T-cell (primary cell): Measurements from ENCODE around the gene CD207. TPM values are rescaled to one million over a fixed set of nuclear protein-coding genes. Genes with fewer than 3 reads are reported as not detected.

Experiments
- ATAC-seq, 4 experiments: fragments of 200-7000 bp in 3 of 4; fragments of 150-1000 bp in 1 of 4; cut with Tn5 transposase; replicated peaks in 1 of 4; 1 replicate in 3 of 4; 2 replicates in 1 of 4; pipeline ENCODE4 v1.10.0; 2021; ENCODE audit warnings: moderate library complexity in 3 of 4, mild to moderate bottlenecking in 2 of 4, moderate number of reproducible peaks in 1 of 4
- CTCF ChIA-PET, 2 donors: fragments of 300-600 bp; sonication (Branson Sonifier 250); formaldehyde crosslinking; loops; one replicate each; lab custom pipeline; 2022; ENCODE audit warnings: antibody characterized with exemption in 2 of 2; lab: Charles Lee
- POLR2A ChIA-PET, 2 donors: fragments of 300-600 bp; sonication (Branson Sonifier 250); formaldehyde crosslinking; loops; one replicate each; lab custom pipeline; 2022; ENCODE audit warnings: antibody characterized with exemption in 2 of 2; lab: Charles Lee
- DNase-seq, 35 experiments: peaks; one replicate each; pipeline versions ENCODE4 v3.0.0 to v3.0.0-alpha.2; 2013 to 2023
- H3K27ac ChIP-seq: one replicate; pipeline ENCODE4 v1.5.1; 2013; ENCODE audit warnings: low read length
- H3K27me3 ChIP-seq, 2 experiments: replicated peaks in 1 of 2; 1 replicate in 1 of 2; 2 replicates in 1 of 2; pipeline versions ENCODE4 v1.6.1 to v1.7.0; 2013; ENCODE audit warnings: low read length in 1 of 2, mixed read lengths in 1 of 2; ENCODE audit not compliant: control insufficient read depth in 2 of 2, insufficient read depth in 2 of 2; ENCODE audit errors: extremely low read depth in 1 of 2
- H3K36me3 ChIP-seq, 2 donors: 1 replicate in 1 of 2; 2 replicates in 1 of 2; pipeline versions ENCODE4 v1.6.1 to v1.7.0; 2013; ENCODE audit warnings: low read length in 1 of 2; ENCODE audit not compliant: control insufficient read depth in 2 of 2, insufficient read depth in 1 of 2; ENCODE audit errors: extremely low read depth in 1 of 2
- H3K4me1 ChIP-seq, 2 experiments: 1 replicate in 1 of 2; 2 replicates in 1 of 2; pipeline versions ENCODE4 v1.6.1 to v1.7.0; 2013; ENCODE audit warnings: low read length in 2 of 2, mixed read lengths in 1 of 2; ENCODE audit not compliant: insufficient read depth in 2 of 2, control insufficient read depth in 1 of 2; ENCODE audit errors: extremely low read depth in 1 of 2
- H3K4me3 ChIP-seq, 2 donors: 1 replicate in 1 of 2; 2 replicates in 1 of 2; pipeline versions ENCODE4 v1.5.1 to v1.7.0; 2013; ENCODE audit warnings: mild to moderate bottlenecking in 2 of 2, low read length in 1 of 2, moderate library complexity in 1 of 2; ENCODE audit not compliant: control insufficient read depth in 1 of 2; ENCODE audit errors: extremely low read depth in 1 of 2
- H3K9me3 ChIP-seq: 2 replicates; pipeline ENCODE4 v1.7.0; 2013
- H3K27ac Mint-ChIP-seq, 2 donors: one replicate each; pipeline ENCODE4 v1.8.0; 2020 to 2021; ENCODE audit warnings: mild to moderate bottlenecking in 2 of 2, mixed read lengths in 2 of 2
- H3K27me3 Mint-ChIP-seq, 2 donors: one replicate each; pipeline ENCODE4 v1.8.0; 2021 to 2022; ENCODE audit warnings: mixed read lengths in 2 of 2
- H3K36me3 Mint-ChIP-seq: one replicate; pipeline ENCODE4 v1.8.0; 2021; ENCODE audit warnings: mixed read lengths
- H3K4me1 Mint-ChIP-seq, 3 donors: one replicate each; pipeline ENCODE4 v1.8.0; 2020 to 2022; ENCODE audit warnings: mixed read lengths in 3 of 3, mild to moderate bottlenecking in 1 of 3
- H3K4me3 Mint-ChIP-seq, 3 donors: one replicate each; pipeline ENCODE4 v1.8.0; 2020 to 2022; ENCODE audit warnings: mild to moderate bottlenecking in 3 of 3, mixed read lengths in 3 of 3, moderate library complexity in 3 of 3
- H3K9me3 Mint-ChIP-seq, 3 donors: one replicate each; pipeline ENCODE4 v1.8.0; 2020 to 2022; ENCODE audit warnings: mixed read lengths in 3 of 3
- WGBS: methylation state at CpG from one replicate; pipeline ENCODE4 v1.1.5; 2013; ENCODE audit warnings: missing lambda C conversion rate; ENCODE audit not compliant: insufficient coverage; 5-methylcytosine and 5-hydroxymethylcytosine counted together
- total RNA-seq, 35 experiments: library from RNA in 6 of 35; stranded (reverse) in 6 of 35; fragments of 120-200 nt in 1 of 35; gene quantifications; one replicate each; pipeline versions ENCODE4 v1.2.1 to v1.2.4 and lab custom pipeline; 2013 to 2026

Gene CD207
- total RNA-seq, 5 donors from 2014 or later (not counting 1 experiment from before 2014, with no cell fraction given) = not detected

DNA sequence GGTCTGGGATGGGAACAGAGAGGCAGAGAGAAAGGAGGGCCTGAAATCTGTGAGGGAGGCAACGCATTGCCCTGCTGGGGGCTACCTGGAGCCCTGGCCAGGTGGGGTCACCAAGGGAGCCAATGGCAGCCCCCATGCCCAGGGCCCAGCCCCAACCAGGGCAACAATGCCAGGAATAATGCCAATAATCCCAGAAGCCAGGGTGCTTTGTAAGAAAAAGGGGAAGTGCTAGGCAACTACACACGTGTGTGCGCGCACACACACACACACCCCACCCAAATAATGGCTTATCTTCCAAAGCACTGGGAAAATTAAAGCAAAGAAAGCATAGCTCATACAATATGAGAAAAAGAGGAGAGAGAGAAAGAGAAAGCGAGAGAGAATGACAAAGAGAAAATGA, 8.2 kb downstream of the CD207 start:
- H3K9me3 Mint-ChIP-seq = no peaks in the 10 kb centered on the region
- H3K36me3 Mint-ChIP-seq = no peaks in the 10 kb centered on the region
- no peak overlapping the region for H3K27ac Mint-ChIP-seq
- Histone ChIP-seq H3K4me3 (no peak overlapping the region), H3K27me3 (no peaks in the 10 kb centered on the region), H3K27ac (no peak overlapping the region), H3K9me3 (no peaks in the 10 kb centered on the region), H3K4me1 (peaks cover 2 to 11% of the 10 kb centered on the region in 2 experiments), H3K36me3 (no peaks in the 10 kb centered on the region)
- DNase-seq (no peak), ATAC-seq (no peak)
- CTCF ChIA-PET = interaction anchor here in 1 of 2 donors (0.6 kb wide), 1 partner anchor 1262 kb away, joined by 3 read pairs; no protein-coding TSS in a partner anchor
- H3K4me3 Mint-ChIP-seq = no peak overlapping the region
- 100% methylated on average over 1 of the region's 5 CpGs for WGBS
- peaks cover 4 to 7% of the 10 kb centered on the region in 2 donors for H3K27me3 Mint-ChIP-seq
- peaks cover 0 to 8% (median 0%) of the 10 kb centered on the region in 3 donors for H3K4me1 Mint-ChIP-seq
- POLR2A ChIA-PET = no interaction called here

DNA sequence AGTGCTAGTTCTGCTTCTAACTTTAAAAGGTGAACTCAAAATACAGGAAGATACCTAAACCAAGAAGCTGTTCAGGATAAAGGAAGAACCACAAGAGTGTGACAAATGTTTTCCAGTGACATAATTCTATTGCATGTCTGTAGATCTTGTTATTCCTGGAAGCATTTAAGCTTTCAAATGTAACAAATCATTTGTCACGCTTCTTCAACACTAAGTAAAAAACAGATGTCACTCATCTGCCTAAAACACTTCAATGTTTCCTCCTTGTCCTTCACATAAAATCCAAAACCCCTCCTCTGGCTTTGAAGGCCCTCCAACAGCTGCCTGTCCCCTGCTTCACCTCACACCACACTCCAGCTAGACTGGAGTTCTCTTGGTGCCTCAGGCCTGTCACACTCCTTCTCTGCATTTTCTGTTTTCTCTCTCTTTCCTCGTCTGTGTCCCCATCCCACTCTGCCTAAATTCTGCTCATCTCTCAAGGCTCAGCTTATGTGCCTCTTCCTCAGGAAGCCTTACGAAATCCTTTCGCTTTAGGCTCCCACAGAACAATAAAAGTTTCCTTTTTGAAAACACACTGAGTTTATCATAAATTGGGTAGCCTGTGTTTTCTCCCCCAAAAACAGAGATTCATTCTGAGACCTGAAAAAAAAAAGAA, 8.8 kb downstream of the CD207 start:
- Histone ChIP-seq H3K36me3 (no peaks in the 10 kb centered on the region), H3K27me3 (no peaks in the 10 kb centered on the region), H3K27ac (no peak overlapping the region), H3K4me1 (peaks cover 2 to 14% of the 10 kb centered on the region in 2 experiments), H3K9me3 (no peaks in the 10 kb centered on the region), H3K4me3 (no peak overlapping the region)
- Mint-ChIP-seq H3K4me1 (peaks cover 0 to 9% (median 0%) of the 10 kb centered on the region in 3 donors), H3K9me3 (no peaks in the 10 kb centered on the region), H3K27ac (no peak overlapping the region), H3K27me3 (peaks cover 4 to 7% of the 10 kb centered on the region in 2 donors), H3K36me3 (no peaks in the 10 kb centered on the region), H3K4me3 (no peak overlapping the region)
- no peak for DNase-seq
- POLR2A ChIA-PET = no interaction called here
- 33% methylated on average over 1 of the region's 4 CpGs for WGBS
- no peak for ATAC-seq
- CTCF ChIA-PET = no interaction called here

DNA sequence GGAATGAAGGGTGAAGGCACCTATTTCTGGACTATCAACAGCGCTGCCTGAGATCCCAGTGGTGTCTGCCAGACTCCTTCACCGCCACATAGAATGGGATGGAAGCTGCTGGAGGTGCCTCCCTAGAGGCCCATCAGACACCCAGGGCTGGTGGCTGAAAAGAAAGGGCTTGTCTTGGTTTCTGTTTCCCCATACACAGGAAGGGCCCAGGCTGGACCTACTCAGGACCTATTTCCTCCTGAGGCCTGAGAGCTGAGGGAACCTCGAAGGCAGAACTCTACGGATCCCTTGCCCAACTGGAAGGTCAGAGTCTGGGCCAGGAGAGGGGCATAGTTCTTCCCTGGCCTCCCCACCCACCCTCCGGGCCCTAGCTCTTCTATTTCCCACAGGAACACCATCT, 12.4 kb downstream of the CD207 start:
- H3K9me3 Mint-ChIP-seq = no peaks in the 10 kb centered on the region
- H3K27ac Mint-ChIP-seq = no peak overlapping the region
- ChIA-PET CTCF (no interaction called here), POLR2A (no interaction called here)
- peaks cover 4 to 8% of the 10 kb centered on the region in 2 donors for H3K27me3 Mint-ChIP-seq
- no peak overlapping the region for H3K4me3 ChIP-seq
- no peak for ATAC-seq
- H3K36me3 ChIP-seq = no peaks in the 10 kb centered on the region
- 74% methylated on average over 3 of the region's 5 CpGs for WGBS
- H3K4me1 ChIP-seq = peaks cover 2 to 14% of the 10 kb centered on the region in 2 experiments
- peaks cover 0 to 14% of the 10 kb centered on the region in 2 experiments for H3K27me3 ChIP-seq
- H3K4me3 Mint-ChIP-seq = no peak overlapping the region
- DNase-seq = no peak
- no peaks in the 10 kb centered on the region for H3K9me3 ChIP-seq
- H3K36me3 Mint-ChIP-seq = no peaks in the 10 kb centered on the region
- H3K27ac ChIP-seq = no peak overlapping the region
- peaks cover 0 to 9% (median 0%) of the 10 kb centered on the region in 3 donors for H3K4me1 Mint-ChIP-seq

DNA sequence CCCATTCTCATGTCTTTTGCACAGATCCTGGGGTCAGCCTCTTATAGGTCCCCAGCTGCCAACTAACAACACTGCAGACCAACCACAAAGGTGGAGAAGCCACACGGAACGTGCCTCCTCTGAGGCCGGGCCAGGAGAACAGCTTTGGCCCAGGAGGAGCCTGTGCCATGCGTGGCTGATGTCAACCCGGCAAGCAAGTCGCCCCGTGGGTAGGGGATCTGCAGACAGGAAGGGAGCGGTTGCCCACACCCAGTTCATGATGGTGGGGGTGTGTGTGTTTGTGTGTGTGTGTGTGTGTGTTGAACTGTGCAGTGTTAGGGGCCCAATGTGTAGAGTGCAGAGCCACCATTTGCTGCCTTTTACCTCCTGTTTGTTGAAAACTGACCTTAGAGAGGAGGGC, 12.8 kb downstream of the CD207 start:
- CTCF ChIA-PET = no interaction called here
- WGBS = 43% methylated on average over 8 of the region's 8 CpGs
- POLR2A ChIA-PET = no interaction called here

DNA sequence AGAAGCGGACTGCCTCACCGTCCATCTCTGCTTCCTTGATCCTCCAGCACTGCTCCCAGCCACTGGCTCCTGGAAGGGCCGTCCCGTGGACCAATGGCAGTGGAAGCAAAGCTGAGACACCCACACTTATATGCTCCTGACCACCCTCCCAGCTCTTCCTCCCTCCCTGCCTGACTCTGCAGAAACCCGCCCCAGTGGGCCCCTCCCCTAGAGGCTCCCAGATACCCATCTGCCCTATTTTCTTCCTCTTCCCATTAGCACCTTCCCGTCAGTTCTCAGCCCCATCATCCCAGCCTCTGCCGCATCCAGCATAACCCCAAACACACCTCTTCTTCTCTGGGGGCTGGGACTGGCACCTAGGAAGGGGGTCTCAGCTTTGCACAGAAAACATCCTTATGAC, 15.1 kb downstream of the CD207 start, which contains the start of gene CLEC4F:
CLEC4F (minus strand) TSS at position 101 of the 400 bp plus-strand sequence; CDS start at position 25, 76 bp downstream.
- no peak for ATAC-seq
- Histone ChIP-seq H3K4me1 (peaks cover 2 to 14% of the 10 kb centered on the region in 2 experiments), H3K36me3 (no peaks in the 10 kb centered on the region), H3K27ac (no peak within 1 kb of the TSS), H3K9me3 (no peaks in the 10 kb centered on the region), H3K4me3 (no peak within 1 kb of the TSS), H3K27me3 (peaks cover 0 to 17% of the 10 kb centered on the region in 2 experiments)
- Mint-ChIP-seq H3K4me3 (no peak within 1 kb of the TSS), H3K27me3 (peaks cover 8 to 14% of the 10 kb centered on the region in 2 donors), H3K4me1 (peaks cover 0 to 9% (median 0%) of the 10 kb centered on the region in 3 donors), H3K9me3 (no peaks in the 10 kb centered on the region), H3K27ac (no peak within 1 kb of the TSS), H3K36me3 (no peaks in the 10 kb centered on the region)
- ChIA-PET CTCF (no interaction called here), POLR2A (no interaction called here)
- DNase-seq = no peak
- 88% methylated on average over 7 of the region's 7 CpGs for WGBS

More for the DNA sequence above, 12.8 kb downstream of the CD207 start:
- ATAC-seq = no peak
- no peak overlapping the region for H3K27ac ChIP-seq
- no peaks in the 10 kb centered on the region for H3K36me3 Mint-ChIP-seq
- peaks cover 0 to 9% (median 0%) of the 10 kb centered on the region in 3 donors for H3K4me1 Mint-ChIP-seq
- no peaks in the 10 kb centered on the region for H3K9me3 ChIP-seq
- peaks cover 2 to 14% of the 10 kb centered on the region in 2 experiments for H3K4me1 ChIP-seq
- H3K9me3 Mint-ChIP-seq = no peaks in the 10 kb centered on the region
- H3K27me3 Mint-ChIP-seq = peaks cover 8 to 10% of the 10 kb centered on the region in 2 donors
- no peak overlapping the region for H3K4me3 ChIP-seq
- H3K27ac Mint-ChIP-seq = no peak overlapping the region
- no peaks in the 10 kb centered on the region for H3K36me3 ChIP-seq
- peak in 1 of 35 experiments; percentile 12 for DNase-seq
- no peak overlapping the region for H3K4me3 Mint-ChIP-seq
- peaks cover 0 to 14% of the 10 kb centered on the region in 2 experiments for H3K27me3 ChIP-seq

DNA sequence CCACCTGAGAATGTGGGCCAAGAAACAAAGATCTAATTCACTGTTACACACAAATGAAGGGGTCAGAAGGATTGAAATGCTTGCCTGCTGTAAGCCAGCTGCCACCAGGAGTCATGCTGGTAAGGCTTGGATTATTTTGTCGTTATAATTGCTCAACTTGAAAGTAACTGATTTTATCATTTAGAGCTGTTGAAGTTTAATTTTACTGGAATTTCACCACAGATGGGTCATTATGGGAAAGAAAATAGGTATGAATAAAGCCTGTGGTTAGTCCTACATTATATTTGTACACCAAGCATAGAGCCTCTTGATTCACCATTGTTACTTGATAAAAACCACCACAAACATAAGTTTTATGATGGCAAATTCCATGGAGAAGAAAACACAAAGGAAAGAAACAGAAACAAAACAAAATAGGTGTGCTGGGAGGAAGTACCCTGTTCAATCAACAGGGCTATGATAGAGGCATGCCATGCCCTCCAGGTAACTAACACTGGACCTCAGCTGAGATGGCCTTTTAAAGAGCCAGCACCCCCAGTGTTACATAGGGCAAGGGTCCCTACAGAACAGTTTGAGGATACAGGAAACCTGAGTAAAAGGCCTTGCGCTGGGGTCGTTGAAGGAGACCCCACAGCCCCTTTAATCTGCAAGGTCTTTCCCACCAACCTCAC, 18.2 kb downstream of the CD207 start:
- 60% methylated on average over 3 of the region's 3 CpGs for whole genome bisulfite sequencing
- Mint-ChIP-seq H3K36me3 (no peaks in the 10 kb centered on the region), H3K27me3 (peaks cover 13 to 14% of the 10 kb centered on the region in 2 donors), H3K4me3 (no peak overlapping the region), H3K4me1 (peaks cover 0 to 1% (median 0%) of the 10 kb centered on the region in 3 donors), H3K9me3 (no peaks in the 10 kb centered on the region), H3K27ac (no peak overlapping the region)
- DNase-seq (no peak), ATAC-seq (no peak)
- H3K36me3 ChIP-seq = no peaks in the 10 kb centered on the region
- peaks cover 0 to 17% of the 10 kb centered on the region in 2 experiments for H3K27me3 ChIP-seq
- no peak overlapping the region for H3K27ac ChIP-seq
- no peak overlapping the region for H3K4me3 ChIP-seq
- ChIA-PET POLR2A (no interaction called here), CTCF (no interaction called here)
- peaks cover 0 to 4% of the 10 kb centered on the region in 2 experiments for H3K4me1 ChIP-seq
- no peaks in the 10 kb centered on the region for H3K9me3 ChIP-seq
